DND-41 (cell line): ENCODE results near the gene SCCPDH.

Experiments used
- ATAC-seq: fragments of 200-7000 bp; cut with Tn5 transposase; 3 replicates; pipeline ENCODE4 v1.9.1; 2021; ENCODE audit warnings: low read depth; ENCODE audit not compliant: insufficient read depth
- DNase-seq: peaks from one replicate; pipeline ENCODE4 v3.0.0-alpha.2; 2020
- H2AFZ ChIP-seq: 2 replicates; pipeline ENCODE4 v1.6.0; 2012; ENCODE audit warnings: low read depth, low read length
- H3K27ac ChIP-seq: 2 replicates; pipeline ENCODE4 v1.5.1; 2012; ENCODE audit warnings: low read length, inconsistent platforms
- H3K27me3 ChIP-seq: fragments of 200-600 bp; sonication (generic); 2 replicates; pipeline ENCODE4 v1.6.0; 2012; ENCODE audit warnings: low read length, mild to moderate bottlenecking, inconsistent platforms; ENCODE audit not compliant: insufficient read depth, poor library complexity
- H3K36me3 ChIP-seq: 2 replicates; pipeline ENCODE4 v1.5.1; 2012; ENCODE audit warnings: low read length, inconsistent platforms; ENCODE audit not compliant: insufficient read depth
- H3K4me1 ChIP-seq: 2 replicates; pipeline ENCODE4 v1.5.1; 2012; ENCODE audit warnings: mild to moderate bottlenecking, low read length; ENCODE audit not compliant: insufficient read depth
- H3K4me2 ChIP-seq: 2 replicates; pipeline ENCODE4 v1.6.0; 2012; ENCODE audit warnings: mild to moderate bottlenecking, moderate library complexity, low read length, inconsistent platforms; ENCODE audit not compliant: insufficient read depth
- H3K4me3 ChIP-seq, 2 experiments: fragments of 200-600 bp in 1 of 2; shearing (Covaris generic) in 1 of 2; 2 replicates each; pipeline ENCODE4 v1.5.1; 2012 to 2016; ENCODE audit warnings: inconsistent platforms in 2 of 2, low read length in 2 of 2, mild to moderate bottlenecking in 2 of 2, low read depth in 1 of 2, moderate library complexity in 1 of 2
- H3K79me2 ChIP-seq: 2 replicates; pipeline ENCODE4 v1.6.0; 2012; ENCODE audit warnings: low read length, inconsistent platforms; ENCODE audit not compliant: insufficient read depth
- H3K9ac ChIP-seq: 2 replicates; pipeline ENCODE4 v1.6.0; 2012; ENCODE audit warnings: low read depth, mild to moderate bottlenecking, inconsistent platforms, low read length, moderate library complexity
- H3K9me3 ChIP-seq: 2 replicates; pipeline ENCODE4 v1.5.1; 2012; ENCODE audit warnings: low read length, moderate library complexity, mild to moderate bottlenecking, inconsistent platforms; ENCODE audit not compliant: insufficient read depth, severe bottlenecking
- H4K20me1 ChIP-seq: 2 replicates; pipeline ENCODE4 v1.6.0; 2012; ENCODE audit warnings: low read length; ENCODE audit not compliant: insufficient read depth
- EZH2 ChIP-seq: IDR thresholded peaks from 3 replicates; pipeline ENCODE4 v1.6.1; 2012; ENCODE audit warnings: borderline replicate concordance, low read depth, mild to moderate bottlenecking, moderate library complexity, low read length, inconsistent platforms; ENCODE audit not compliant: severe bottlenecking
- TF ChIP-seq, protein P1 (sequence below): IDR thresholded peaks from 2 replicates; pipeline ENCODE4 v1.5.1; 2012; ENCODE audit warnings: borderline replicate concordance, low read length, moderate library complexity, mild to moderate bottlenecking; ENCODE audit not compliant: poor library complexity, severe bottlenecking; ENCODE audit errors: extremely low read depth

SCCPDH gene

GRCh38 chr1:246753670-246754535 is 29.7 kb downstream of the SCCPDH start:
- Histone ChIP-seq H3K79me2 (no peaks in the 10 kb centered on the region), H3K27me3 (no peaks in the 10 kb centered on the region), H3K27ac (no peak overlapping the region), H3K4me1 (no peaks in the 10 kb centered on the region), H4K20me1 (no peaks in the 10 kb centered on the region), H2AFZ (no peak overlapping the region), H3K9ac (no peak overlapping the region), H3K4me3 (no peak overlapping the region), H3K36me3 (peaks cover 11% of the 10 kb centered on the region; the same call in 1 of the 2 replicates), H3K9me3 (no peaks in the 10 kb centered on the region), H3K4me2 (no peak overlapping the region)
- TF ChIP-seq EZH2, result no peak
- TF ChIP-seq, protein P1, sequence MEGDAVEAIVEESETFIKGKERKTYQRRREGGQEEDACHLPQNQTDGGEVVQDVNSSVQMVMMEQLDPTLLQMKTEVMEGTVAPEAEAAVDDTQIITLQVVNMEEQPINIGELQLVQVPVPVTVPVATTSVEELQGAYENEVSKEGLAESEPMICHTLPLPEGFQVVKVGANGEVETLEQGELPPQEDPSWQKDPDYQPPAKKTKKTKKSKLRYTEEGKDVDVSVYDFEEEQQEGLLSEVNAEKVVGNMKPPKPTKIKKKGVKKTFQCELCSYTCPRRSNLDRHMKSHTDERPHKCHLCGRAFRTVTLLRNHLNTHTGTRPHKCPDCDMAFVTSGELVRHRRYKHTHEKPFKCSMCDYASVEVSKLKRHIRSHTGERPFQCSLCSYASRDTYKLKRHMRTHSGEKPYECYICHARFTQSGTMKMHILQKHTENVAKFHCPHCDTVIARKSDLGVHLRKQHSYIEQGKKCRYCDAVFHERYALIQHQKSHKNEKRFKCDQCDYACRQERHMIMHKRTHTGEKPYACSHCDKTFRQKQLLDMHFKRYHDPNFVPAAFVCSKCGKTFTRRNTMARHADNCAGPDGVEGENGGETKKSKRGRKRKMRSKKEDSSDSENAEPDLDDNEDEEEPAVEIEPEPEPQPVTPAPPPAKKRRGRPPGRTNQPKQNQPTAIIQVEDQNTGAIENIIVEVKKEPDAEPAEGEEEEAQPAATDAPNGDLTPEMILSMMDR, result peak; percentile 83
- ATAC-seq (peak; percentile 99), DNase-seq (peak; percentile 69)

DNA sequence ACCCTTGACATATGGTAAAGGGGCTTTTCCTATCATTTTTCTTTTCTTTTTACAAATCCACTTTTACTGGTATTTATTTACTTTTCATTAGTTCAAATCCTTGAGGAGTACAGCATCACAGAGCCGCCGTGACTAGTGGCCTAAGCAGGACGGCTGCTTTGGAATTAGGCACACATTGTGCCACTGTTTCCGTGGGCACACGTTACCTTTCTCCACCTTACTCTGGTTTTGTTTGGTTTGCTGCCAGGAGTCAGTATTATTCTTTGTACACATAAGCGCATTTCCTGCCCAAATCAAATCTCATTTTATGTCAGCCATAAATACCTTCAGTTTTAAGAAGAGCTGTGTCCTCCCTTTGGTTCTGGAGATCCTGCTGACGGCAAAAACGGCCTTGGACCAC is 31.2 kb downstream of the SCCPDH start:
- TF ChIP-seq, protein P1, result no peak
- ATAC-seq, result no peak
- Histone ChIP-seq H3K36me3 (peaks cover 20% of the 10 kb centered on the region), H3K27ac (no peak overlapping the region), H2AFZ (no peak overlapping the region), H3K4me3 (no peak overlapping the region), H3K4me1 (no peaks in the 10 kb centered on the region), H3K9ac (no peak overlapping the region), H3K9me3 (no peaks in the 10 kb centered on the region), H3K4me2 (no peak overlapping the region), H3K79me2 (no peaks in the 10 kb centered on the region), H3K27me3 (no peaks in the 10 kb centered on the region), H4K20me1 (no peaks in the 10 kb centered on the region)
- no peak for DNase-seq

GRCh38 chr1:246760422-246761347 is 36.5 kb downstream of the SCCPDH start:
- Histone ChIP-seq H2AFZ (no peak overlapping the region), H3K9me3 (no peaks in the 10 kb centered on the region), H3K79me2 (no peaks in the 10 kb centered on the region), H3K27me3 (no peaks in the 10 kb centered on the region), H3K36me3 (peaks cover 66% of the 10 kb centered on the region), H3K4me1 (no peaks in the 10 kb centered on the region), H3K27ac (no peak overlapping the region), H3K4me3 (no peak overlapping the region), H4K20me1 (no peaks in the 10 kb centered on the region), H3K4me2 (no peak overlapping the region), H3K9ac (no peak overlapping the region)
- TF ChIP-seq EZH2, result no peak
- TF ChIP-seq, protein P1, result no peak
- DNase-seq, result no peak
- ATAC-seq, result no peak
